ENCODE data around the gene RERGL.
"Not testable (repeated sequence)": the region's sequence is repeated elsewhere in the genome, so short reads cannot be mapped to it uniquely, and the experiment has no call there.

The RERGL gene, protein sequence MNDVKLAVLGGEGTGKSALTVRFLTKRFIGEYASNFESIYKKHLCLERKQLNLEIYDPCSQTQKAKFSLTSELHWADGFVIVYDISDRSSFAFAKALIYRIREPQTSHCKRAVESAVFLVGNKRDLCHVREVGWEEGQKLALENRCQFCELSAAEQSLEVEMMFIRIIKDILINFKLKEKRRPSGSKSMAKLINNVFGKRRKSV

GRCh38 chr12:18090093-18090492, at the start of gene RERGL:
Gene RERGL, minus strand, starts transcription at chr12:18090193. Its CDS starts 53 bp downstream, at chr12:18090140.
- no peak within 1 kb of the TSS for H3K4me3 ChIP-seq (ENCODE audit: low read depth, low read length)

- no peak overlapping the region for H3K4me3 ChIP-seq (ENCODE audit: low read depth, low read length)
Observed at GRCh38 chr12:18139254-18139653, 49.3 kb upstream of the RERGL start.

DNA sequence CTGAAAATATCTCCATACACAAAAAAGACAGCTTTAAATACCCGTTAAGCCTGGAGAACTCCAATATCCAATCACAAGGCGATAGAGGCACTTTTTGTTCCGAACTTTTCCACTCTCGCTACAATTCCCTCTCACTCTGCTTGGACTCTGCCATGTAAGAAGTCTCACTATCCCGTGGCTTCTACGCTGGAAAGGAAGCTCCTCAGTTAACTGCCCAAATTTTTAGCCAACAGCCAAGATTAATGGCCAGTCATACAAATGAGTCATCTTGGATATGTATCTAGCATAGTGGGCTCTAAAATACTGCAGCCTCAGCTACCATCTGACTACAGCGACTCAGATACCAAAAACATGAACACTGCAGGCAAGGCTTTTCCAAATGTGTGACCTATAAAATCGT, 45.5 kb upstream of the RERGL start:
- no peak overlapping the region for H3K4me3 ChIP-seq (ENCODE audit: low read depth, low read length)

GRCh38 chr12:18135086-18135485, 45.1 kb upstream of the RERGL start:
- no peak overlapping the region for H3K4me3 ChIP-seq (ENCODE audit: low read depth, low read length)

DNA sequence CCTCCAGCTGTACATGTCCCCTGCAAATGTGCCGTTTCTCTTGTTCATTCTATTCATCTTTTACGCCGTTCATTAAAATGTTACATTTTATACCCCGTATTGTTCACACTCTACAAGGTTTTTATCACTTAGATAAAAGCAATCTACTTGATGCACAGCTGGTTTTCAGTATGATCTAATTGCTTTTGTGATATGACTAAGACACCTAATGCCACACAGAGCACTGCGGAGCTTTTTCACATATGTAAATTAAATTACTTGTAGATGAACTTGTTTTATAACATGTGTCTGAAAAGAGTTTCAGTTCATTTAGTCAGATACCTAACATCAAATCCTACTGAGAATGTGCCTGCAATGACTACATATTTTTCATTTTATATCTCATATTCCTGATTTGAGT, 40.9 kb upstream of the RERGL start:
- no peak overlapping the region for H3K4me3 ChIP-seq (ENCODE audit: low read depth, low read length)

DNA sequence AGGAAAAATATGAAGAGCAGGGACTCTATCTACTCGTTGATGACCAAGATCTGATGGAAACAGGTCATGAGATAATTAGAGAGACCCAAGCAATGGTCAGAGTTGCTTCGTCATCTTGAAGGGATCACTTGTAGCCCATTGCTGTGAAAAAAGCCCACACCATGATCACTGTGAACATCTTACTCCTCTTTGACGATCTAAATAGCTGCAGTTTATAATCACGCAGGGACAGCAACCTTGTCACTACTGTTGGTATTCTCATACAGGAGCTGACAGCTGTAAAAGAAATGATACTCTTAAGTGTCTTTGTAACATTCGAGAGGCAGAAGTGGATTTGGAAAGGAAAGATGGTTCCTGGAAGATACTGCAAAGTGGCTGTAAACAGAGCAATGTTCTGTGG, 33.7 kb upstream of the RERGL start:
- H3K4me3 ChIP-seq (ENCODE audit: low read depth, low read length) = no peak overlapping the region

DNA sequence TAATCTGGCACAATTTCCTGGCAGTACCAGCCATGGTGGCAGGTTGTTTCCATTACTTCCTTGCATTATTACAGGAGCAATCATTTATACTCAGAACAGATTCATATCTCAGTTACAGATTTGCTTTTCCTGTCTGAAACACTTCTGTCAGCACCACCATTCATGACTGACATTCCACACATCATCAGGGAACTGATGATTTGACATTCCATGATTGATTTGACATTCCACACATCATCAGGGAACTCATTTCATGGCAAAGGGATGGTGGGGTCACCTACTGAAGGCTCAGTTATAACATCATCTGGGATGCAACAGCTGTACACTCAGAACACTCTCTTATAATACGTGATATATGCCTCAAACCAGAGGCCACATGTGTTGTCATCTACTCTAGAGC, 30.9 kb upstream of the RERGL start:
- H3K4me3 ChIP-seq (ENCODE audit: low read depth, low read length) = no peak overlapping the region

DNA sequence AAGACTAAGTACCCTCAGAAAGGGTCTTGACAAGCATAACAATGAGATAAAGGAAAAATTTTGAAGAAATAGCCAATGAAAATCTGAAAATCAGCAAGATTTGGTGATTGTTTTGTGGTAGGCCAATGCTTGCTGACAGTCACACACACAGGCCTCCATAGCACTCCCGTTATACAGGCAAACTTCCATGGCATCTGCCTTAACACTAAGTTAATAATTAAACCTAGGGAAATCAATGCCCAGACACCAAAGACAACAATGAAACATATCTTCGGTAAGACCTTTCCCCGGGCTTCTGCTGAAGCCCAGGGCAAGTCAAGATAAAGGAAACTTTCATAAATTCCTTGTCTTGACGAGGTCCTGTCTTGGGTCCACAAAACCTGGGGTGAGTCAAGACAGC, 18.6 kb upstream of the RERGL start:
- no peak overlapping the region for H3K4me3 ChIP-seq (ENCODE audit: low read depth, low read length)

DNA sequence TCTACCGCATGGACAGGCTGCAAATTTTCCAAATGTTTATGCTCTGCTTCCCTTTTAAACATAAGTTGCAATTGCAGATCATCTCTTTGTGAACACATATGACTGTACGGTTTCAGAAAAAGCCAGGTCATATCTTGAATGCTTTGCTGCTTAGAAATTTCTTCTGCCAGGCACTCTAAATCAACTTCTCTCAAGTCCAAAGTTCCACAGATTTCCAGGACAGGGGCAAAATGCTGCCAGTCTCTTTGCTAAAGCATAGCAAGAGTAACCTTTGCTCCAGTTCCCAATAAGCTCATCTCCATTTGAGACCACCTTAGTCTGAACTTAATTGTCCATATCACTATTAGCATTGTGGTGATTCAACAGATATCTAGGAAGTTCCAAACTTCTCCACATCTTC, 13.6 kb upstream of the RERGL start:
- H3K4me3 ChIP-seq (ENCODE audit: low read depth, low read length) = no peak overlapping the region

DNA sequence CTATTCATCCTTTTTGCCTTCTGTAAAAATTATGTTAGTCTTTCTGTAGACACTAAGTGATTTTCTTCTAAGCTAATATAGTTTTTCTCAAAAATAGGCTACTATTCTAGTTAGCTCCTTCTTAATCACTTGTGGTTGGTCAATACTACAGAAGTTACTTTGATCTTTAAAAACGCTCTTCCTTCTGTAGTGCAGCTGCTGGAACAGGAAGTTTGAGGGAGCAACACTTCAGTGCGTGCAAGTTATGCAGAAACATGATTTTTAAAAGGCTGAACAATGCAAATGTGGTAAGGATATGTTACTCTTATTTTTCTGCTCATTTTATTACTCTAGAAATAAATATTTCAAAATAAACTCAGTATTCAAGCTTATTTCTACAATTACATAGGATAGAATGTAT, 11.1 kb upstream of the RERGL start:
- H3K4me3 ChIP-seq (ENCODE audit: low read depth, low read length) = no peak overlapping the region

- no peak overlapping the region for H3K4me3 ChIP-seq (ENCODE audit: low read depth, low read length)
Observed at GRCh38 chr12:18084080-18084479, 5.9 kb downstream of the RERGL start.

GRCh38 chr12:18079541-18080246, 10.3 kb downstream of the RERGL start:
- H3K4me3 ChIP-seq (ENCODE audit: low read depth, low read length) = no peak overlapping the region

- H3K4me3 ChIP-seq (ENCODE audit: low read depth, low read length) = no peak overlapping the region
Observed at GRCh38 chr12:18074001-18074400, 16.0 kb downstream of the RERGL start.

DNA sequence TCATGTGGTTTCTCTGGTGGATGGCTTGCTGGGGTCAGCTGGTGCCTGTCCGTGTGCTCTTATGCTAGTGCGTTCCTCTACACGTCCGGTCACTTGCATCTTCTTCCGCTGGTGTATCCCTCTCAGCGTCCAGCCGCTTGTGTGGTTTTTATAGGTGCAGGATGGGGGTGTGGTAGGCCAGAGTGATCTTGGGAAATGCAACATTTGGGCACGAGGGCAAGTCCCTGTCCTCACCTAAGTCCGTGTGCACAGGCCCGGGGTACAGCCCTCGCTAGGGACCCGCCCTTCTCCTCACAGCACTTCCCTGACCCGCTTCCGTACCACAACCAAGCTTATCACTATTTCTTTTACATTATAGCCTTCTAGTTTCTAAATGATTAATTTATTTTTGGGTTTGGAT, 17.3 kb downstream of the RERGL start:
- H3K4me3 ChIP-seq (ENCODE audit: low read depth, low read length) = no peak overlapping the region

- no peak overlapping the region for H3K4me3 ChIP-seq (ENCODE audit: low read depth, low read length)
Observed at GRCh38 chr12:18071336-18071735, 18.7 kb downstream of the RERGL start.

DNA sequence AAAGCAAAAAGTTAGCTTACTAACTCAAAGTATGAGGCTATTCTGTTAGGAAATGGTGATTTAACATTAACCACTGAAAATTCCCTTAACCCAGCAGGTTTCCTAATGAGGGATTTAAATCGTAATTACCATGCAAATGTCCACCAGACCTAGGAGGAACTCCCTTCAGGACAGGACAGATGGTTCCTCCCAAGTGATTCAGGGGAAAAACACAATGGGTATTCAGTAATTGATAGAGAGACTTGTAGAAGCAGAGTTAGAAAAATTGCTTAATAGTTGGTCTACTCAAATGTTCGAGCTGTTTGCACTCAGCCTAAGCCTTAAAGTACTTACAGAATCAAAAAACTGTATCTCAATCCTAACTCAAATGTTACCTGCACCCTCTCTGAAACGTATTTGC, 21.6 kb downstream of the RERGL start:
- H3K4me3 ChIP-seq (ENCODE audit: low read depth, low read length) = no peak overlapping the region

- no peak overlapping the region for H3K4me3 ChIP-seq (ENCODE audit: low read depth, low read length)
Observed at GRCh38 chr12:18066666-18067065, 23.3 kb downstream of the RERGL start.

- H3K4me3 ChIP-seq (ENCODE audit: low read depth, low read length) = not testable (repeated sequence)
Observed at GRCh38 chr12:18062867-18063266, 27.1 kb downstream of the RERGL start.

DNA sequence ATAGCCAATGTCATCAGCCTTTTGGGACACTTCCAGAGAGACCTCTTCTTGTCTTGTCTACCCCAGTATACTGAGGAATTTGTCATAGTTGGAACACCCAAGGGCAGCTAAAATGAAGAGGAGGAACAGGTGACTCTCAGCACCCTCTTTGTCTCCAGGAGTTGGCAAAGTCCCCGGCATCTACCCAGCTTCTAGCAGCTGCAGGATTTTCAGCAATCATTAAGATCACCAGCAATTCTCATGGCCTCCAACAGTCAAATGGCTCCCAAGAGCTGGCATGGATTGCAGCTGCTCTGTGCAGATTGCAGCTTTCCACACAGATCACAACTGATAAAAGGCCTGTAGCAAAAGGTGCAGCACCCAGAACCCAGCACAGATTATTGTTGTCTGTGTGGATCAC, 32.9 kb downstream of the RERGL start:
- no peak overlapping the region for H3K4me3 ChIP-seq (ENCODE audit: low read depth, low read length)

DNA sequence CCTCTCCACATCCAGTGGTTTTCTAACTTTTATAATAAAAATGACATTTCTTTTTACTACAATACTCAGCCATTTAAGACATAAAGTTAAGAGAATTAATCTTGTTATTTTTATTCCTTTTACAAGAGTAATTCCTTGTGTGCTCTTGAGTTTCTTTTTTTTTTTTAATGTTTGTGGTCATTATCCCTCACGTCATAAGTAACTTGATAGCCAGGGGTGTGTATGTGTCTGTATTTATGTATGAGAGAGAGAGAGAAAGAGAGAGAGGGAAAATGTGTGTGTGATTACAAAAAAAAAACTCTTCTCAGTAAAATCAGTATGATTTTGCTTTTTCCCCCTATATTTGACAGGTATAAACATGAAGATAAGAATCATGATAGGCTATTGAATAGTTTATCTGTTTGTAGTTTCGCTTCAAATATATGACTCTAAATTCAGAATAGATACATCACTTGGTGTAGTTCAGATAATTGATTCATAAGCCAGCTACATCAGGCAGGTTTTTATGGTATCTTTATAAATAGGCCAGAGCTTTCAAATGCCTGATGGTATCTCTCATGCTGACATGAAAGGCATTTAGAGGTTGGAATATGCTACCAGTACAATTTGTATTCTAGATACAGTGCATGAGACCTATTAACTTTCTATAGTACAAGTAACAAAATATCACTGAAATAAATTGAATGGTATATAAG, 34.9 kb downstream of the RERGL start:
- H3K4me3 ChIP-seq (ENCODE audit: low read depth, low read length) = no peak overlapping the region

GRCh38 chr12:18045446-18045992, 44.5 kb downstream of the RERGL start:
- no peak overlapping the region for H3K4me3 ChIP-seq (ENCODE audit: low read depth, low read length)
